Measurements from ENCODE around the gene KCNN3.
"Not testable (repeated sequence)": the region's sequence is repeated elsewhere in the genome, so short reads cannot be mapped to it uniquely, and the experiment has no call there.

The KCNN3 gene

DNA sequence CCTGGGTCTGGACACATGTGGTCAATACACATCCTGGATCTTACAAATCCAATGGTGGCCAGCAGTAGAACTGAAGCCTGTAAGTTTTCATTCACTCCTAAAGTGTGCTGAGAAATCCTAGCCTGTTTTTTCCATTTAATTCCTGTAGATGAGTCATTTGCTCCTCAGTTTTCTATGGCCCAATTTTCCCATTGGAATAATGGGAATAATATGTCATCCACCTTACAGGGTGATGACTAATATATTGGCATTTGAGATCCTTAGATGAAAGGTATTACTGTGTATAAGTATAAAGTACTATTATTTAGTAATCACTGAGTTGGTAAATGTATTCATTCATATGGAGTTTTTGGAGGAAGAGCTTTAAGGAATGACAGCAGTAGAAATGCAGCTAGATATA lies 172.4 kb downstream of the KCNN3 start:
- no peak overlapping the region for H3K4me3 ChIP-seq (ENCODE audit: low read depth, low read length)
- no peak for DNase-seq (ENCODE audit: low read depth)

DNA sequence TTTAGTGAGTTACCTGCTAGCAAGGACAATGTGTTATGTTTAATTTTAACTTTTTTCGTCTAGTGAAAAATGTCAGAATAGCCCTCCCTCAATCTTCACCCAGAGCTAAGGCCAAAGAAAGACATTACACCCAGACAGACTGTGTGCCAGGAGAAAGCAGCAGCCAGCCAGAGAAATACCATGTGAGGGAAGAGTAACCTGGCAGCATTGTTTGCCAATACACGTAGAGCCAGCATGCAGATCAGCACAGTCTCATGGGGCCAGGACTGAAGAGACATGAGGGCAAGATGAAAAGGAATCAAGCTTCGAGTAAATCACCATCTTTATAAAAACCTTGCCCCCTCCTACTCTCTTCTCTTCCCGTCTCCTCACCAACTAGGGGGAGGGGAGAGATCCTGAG lies 173.6 kb downstream of the KCNN3 start:
- no peak for DNase-seq (ENCODE audit: low read depth)
- no peak overlapping the region for H3K4me3 ChIP-seq (ENCODE audit: low read depth, low read length)

DNA sequence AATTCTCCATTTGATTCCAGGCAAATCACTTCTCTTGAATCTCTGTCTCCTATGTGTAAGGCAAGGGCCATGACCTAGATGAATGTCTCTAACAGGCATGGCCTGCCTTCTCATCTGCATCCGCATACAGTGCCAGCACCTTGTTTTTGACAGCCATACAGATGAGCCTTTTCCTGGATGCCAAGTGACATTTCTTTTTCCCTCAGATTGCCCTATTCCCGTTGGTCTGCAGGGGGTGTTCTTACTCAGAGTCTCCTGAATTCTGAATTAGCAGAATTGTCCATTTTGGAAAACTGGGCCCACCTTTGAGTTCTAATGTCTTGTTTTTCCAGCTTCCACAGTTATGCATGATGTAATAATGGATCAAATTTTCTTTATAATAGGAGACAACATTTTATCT lies 174.1 kb downstream of the KCNN3 start:
- DNase-seq (ENCODE audit: low read depth) = no peak
- H3K4me3 ChIP-seq (ENCODE audit: low read depth, low read length) = no peak overlapping the region

GRCh38 chr1:154694995-154695394 lies 175.1 kb downstream of the KCNN3 start:
- H3K4me3 ChIP-seq (ENCODE audit: low read depth, low read length) = no peak overlapping the region
- DNase-seq (ENCODE audit: low read depth) = no peak

DNA sequence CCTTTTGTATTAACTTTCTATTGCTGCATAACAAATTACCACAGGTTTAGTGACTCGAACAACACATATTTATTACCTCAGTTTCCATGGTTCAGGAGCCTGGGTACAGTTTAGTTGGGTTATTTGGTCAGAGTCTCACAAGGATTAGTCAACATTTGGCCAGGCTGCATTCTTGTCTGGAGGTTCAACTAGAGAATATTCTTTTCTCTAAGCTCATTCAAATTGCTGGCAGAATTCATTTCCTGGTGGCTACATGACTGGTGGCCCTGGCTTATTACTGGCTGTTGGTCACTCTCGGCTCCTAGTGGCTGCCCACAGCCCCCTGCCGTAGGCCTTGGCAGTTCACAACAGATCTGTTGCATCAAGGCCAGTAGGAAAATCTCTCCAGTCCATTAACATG lies 181.0 kb downstream of the KCNN3 start:
- DNase-seq (ENCODE audit: low read depth) = no peak
- no peak overlapping the region for H3K4me3 ChIP-seq (ENCODE audit: low read depth, low read length)

GRCh38 chr1:154686507-154686906 lies 183.6 kb downstream of the KCNN3 start:
- no peak for DNase-seq (ENCODE audit: low read depth)
- H3K4me3 ChIP-seq (ENCODE audit: low read depth, low read length) = no peak overlapping the region

DNA sequence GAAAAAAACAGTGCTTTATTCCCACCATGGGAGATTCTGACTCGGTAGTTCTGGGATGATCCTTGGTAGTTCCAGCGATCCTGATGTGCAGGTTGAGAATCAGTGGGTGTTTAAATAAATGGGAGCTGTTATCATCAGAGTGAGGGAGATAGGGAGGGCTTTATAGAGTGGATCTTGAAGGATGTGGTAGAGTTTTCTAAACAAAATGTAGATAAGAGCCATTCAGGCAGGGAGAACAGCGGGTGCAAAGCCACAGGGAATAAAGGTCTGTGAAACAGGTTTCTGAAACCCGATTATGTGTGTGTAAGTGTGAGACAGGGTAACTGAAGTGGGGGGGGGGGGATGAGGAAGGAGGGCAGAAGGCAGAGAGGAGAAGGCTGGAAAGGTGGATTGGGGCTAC lies 186.3 kb downstream of the KCNN3 start:
- no peak overlapping the region for H3K4me3 ChIP-seq (ENCODE audit: low read depth, low read length)
- no peak for DNase-seq (ENCODE audit: low read depth)

DNA sequence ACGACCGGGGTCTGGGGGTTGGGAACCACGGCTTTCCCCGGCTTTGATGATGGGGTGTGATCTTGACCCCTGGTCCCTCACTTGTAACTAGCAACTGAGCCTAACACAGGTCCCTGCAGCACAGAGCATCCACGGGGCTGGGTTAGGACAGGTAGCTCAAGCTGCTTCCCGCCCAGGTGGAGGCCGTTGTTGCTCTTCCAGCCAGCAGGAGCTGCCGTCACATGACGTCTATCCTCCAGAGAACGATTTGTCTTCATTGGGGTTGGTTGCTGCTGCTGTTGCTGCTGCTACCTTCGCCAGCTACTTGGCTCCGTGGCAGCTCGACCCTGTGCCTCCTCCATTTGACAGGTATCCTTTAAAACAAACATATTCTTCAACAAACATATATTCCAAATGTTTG lies 187.8 kb downstream of the KCNN3 start:
- no peak overlapping the region for H3K4me3 ChIP-seq (ENCODE audit: low read depth, low read length)
- DNase-seq (ENCODE audit: low read depth) = no peak

- not testable (repeated sequence) for H3K4me3 ChIP-seq (ENCODE audit: low read depth, low read length); DNase-seq (ENCODE audit: low read depth)
These were observed 192.2 kb downstream of the KCNN3 start for GRCh38 chr1:154677844-154678243.

GRCh38 chr1:154676847-154677246 lies 193.2 kb downstream of the KCNN3 start:
- not testable (repeated sequence) for DNase-seq (ENCODE audit: low read depth)

DNA sequence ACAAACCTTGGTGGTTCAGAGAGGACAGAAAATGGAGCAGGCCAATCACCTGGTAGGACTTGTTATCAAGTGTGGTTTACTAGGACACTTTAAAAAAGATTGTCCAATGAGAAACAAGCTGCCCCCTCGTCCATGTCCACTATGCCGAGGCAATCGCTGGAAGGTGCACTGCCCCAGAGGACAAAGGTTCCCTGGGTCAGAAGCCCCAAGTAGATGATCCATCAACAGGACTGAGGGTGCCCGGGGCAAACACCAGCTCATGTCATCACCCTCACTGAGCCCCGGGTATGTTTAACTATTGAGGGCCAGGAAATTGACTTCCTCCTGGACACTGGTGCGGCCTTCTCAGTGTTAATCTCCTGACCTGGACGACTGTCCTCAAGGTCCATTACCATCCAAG lies 195.6 kb downstream of the KCNN3 start:
- DNase-seq (ENCODE audit: low read depth); H3K4me3 ChIP-seq (ENCODE audit: low read depth, low read length): not testable (repeated sequence)

More at GRCh38 chr1:154676847-154677246, 193.2 kb downstream of the KCNN3 start:
- not testable (repeated sequence) for H3K4me3 ChIP-seq (ENCODE audit: low read depth, low read length)

DNA sequence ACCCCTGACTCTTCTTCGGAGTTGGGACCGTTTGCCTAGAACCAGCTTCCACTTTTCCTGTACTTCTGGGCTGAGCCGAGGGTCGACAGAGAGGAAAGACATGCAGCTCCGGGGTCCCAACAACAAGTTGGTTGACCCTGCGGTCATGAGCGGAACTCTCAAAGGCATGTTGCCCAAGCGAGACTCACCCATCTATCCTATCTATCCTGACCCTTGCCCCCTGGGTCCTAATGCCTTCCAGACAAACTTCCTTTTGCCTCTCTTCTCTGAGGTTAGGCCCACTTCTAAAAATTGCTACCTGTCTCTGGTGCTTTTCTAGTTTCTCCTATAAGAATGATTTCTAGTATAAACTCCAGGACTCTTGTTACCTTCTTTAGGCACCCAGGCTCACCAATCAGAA lies 197.8 kb downstream of the KCNN3 start:
- not testable (repeated sequence) for H3K4me3 ChIP-seq (ENCODE audit: low read depth, low read length); DNase-seq (ENCODE audit: low read depth)

DNA sequence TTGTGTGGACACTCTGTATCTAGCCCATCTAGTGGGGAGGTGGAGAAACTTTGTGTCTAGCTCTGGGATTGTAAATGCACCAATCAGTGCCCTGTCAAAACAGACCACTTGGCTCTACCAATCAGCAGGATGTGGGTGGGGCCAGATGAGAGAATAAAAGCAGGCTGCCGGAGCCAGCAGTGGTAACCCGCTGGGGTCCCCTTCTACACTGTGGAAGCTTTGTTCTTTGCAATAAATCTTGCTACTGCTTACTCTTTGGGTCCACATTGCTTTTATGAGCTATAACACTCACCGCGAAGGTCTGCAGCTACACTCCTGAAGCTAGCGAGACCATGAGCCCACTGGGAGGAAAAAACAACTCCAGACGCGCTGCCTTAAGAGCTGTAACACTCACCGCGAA lies 198.7 kb downstream of the KCNN3 start:
- not testable (repeated sequence) for DNase-seq (ENCODE audit: low read depth); H3K4me3 ChIP-seq (ENCODE audit: low read depth, low read length)

DNA sequence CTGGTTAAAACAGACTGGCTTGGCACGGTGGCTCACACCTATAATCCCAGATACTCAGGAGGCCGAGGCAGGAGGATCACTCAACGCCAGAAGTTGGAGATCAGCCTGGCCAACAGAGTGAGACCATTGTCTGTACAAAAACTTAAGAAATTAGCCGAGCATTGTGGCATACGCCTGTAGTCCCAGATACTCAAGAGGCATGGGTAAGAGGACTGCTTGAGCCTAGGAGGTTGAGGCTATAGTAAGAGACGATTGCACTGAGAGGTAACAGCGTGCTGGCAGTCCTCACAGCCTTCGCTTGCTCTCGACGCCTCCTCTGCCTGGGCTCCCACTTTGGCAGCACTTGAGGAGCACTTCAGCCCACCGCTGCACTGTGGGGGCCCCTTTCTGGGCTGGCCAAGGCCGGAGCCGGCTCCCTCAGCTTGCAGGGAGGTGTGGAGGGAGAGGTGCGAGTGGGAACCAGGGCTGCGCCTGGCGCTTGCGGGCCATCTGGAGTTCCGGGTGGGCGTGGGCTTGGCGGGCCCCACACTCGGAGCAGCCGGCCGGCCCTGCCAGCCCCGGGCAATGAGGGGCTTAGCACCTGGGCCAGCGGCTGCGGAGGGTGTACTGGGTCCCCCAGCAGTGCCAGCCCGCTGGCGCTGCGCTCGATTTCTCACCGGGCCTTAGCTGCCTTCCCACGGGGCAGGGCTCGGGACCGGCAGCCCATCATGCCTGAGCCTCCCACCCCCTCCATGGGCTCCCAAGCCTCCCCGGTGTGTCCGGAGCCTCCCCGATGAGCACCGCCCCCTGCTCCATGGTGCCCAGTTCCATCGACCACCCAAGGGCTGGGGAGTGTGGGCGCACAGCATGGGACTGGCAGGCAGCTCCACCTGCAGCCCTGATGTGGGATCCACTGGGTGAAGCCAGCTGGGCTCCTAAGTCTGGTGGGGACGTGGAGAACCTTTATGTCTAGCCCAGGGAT lies 199.5 kb downstream of the KCNN3 start:
- H3K4me3 ChIP-seq (ENCODE audit: low read depth, low read length); DNase-seq (ENCODE audit: low read depth): not testable (repeated sequence)

- peak; percentile 27 for DNase-seq (ENCODE audit: low read depth)
- H3K4me3 ChIP-seq (ENCODE audit: low read depth, low read length) = no peak overlapping the region
These were observed 200.4 kb downstream of the KCNN3 start for GRCh38 chr1:154669464-154670282.

DNA sequence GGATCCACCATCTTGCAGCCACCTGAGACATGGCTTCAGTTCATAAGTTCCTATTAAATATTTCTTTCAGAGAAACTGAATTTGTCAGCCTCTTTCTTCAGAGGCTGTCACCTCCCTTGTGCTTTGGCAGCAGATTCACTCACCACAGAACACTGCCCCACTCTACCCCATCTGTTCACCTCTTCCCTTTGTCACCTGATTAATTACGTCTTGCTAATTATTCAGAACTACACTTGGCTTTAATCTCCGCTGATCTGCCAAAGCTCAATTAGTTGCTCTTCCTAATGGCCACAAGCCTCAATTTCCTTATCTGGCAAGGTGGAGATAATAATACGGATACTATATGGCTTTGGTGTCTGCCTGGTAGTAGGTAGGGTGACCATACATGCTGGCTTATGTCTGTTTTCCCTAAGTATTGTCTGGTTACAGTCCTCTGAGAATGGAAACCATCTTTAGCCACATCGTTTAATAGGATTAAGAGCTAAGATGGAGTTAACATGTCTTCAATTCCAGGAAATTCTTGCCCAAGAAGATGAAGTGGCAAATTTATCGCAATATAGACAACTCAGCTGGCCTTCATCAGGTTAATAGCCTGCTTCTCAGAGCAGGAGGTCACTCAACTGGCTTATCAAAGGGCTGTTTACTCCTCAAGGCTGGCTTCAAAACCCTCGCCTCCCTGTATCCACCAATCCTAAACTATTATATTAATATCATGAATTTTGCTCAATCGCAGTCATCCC lies 203.9 kb downstream of the KCNN3 start:
- DNase-seq (ENCODE audit: low read depth) = no peak
- H3K4me3 ChIP-seq (ENCODE audit: low read depth, low read length) = no peak overlapping the region

GRCh38 chr1:154664331-154665002 lies 205.6 kb downstream of the KCNN3 start:
- no peak overlapping the region for H3K4me3 ChIP-seq (ENCODE audit: low read depth, low read length)
- no peak for DNase-seq (ENCODE audit: low read depth)

DNA sequence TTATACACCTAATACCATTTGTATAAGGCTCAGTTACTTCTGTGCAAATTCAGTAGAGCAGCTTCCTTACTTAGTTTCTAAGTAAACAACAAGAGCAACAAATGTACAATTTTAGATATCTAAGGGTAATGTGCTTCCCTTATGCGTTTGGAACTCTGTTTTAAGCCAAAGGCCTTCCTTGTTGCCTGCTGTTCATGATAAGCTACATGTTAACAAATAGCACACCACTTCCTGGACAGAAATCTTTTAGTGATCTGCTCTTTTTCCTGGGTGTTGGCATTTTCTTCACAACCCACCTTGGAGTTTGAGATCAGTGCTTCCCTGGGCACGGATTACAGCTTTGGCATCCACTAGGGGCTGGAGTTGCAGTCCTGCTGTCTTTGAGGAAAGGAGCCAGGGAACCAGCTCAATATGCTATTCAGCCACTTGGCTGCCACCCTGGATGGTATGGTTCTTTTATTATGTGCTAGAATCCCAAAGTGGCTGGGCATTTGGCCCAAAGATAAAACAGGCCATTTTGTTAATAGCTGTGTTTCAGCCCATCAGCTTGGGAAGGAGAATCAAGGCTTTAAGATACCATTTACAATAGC lies 206.5 kb downstream of the KCNN3 start:
- no peak overlapping the region for H3K4me3 ChIP-seq (ENCODE audit: low read depth, low read length)
- no peak for DNase-seq (ENCODE audit: low read depth)

DNA sequence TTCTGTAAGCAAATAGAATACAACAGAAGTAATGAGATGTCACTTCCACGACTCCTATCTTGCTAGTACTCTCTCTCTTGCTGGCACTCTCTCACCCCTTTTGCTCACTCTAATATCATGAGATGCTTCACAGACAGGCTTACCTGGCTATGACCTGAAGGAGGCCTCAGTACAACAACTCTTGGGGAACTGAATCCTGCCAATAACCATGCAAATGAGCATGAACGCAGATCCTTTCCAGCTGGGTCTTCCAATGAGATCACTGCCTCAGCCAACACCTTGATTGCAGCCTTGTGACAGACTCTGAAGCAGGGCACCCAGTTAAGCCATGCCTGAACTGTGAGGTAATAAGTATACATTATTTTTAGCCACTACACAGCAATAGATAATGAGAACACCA lies 209.0 kb downstream of the KCNN3 start:
- no peak overlapping the region for H3K4me3 ChIP-seq (ENCODE audit: low read depth, low read length)
- DNase-seq (ENCODE audit: low read depth) = no peak

All from skeletal muscle cell (primary cell).